Endothelial cell of umbilical vein (primary cell): ENCODE results near the gene DRAP1. TPM values are rescaled to one million over a fixed set of nuclear protein-coding genes. Genes with fewer than 3 reads are reported as not detected.

Source experiments
- BruUV-seq: library from RNA; stranded (reverse); fragments of 400-500 nt; replicated peaks from 2 replicates; lab custom pipeline; 2021; lab: Mats Ljungman, UMichigan
- CTCF ChIA-PET: fragments of 300-600, 350-600 bp; sonication (Branson Sonifier 250); formaldehyde crosslinking; loops from one replicate; lab custom pipeline; 2021; ENCODE audit warnings: antibody characterized with exemption, inconsistent platforms; lab: Charles Lee
- POLR2A ChIA-PET: fragments of 300-600, 350-600 bp; sonication (Branson Sonifier 250); formaldehyde crosslinking; loops from one replicate; lab custom pipeline; 2021; ENCODE audit warnings: antibody characterized with exemption, inconsistent platforms; lab: Charles Lee
- DNase-seq: peaks from one replicate; pipeline ENCODE4 v3.0.0-alpha.2; 2011; ENCODE audit warnings: low read depth, low spot score
- FAIRE-seq: peaks from 2 replicates; lab custom pipeline; 2011; peaks lifted over from hg19 to GRCh38; lab: Jason Lieb, UNC
- H2AFZ ChIP-seq: 2 replicates; pipeline ENCODE4 v1.6.0; 2012; ENCODE audit warnings: low read depth, low read length, control low read depth, inconsistent platforms
- H3K27ac ChIP-seq: 2 replicates; pipeline ENCODE4 v1.5.1; 2011; ENCODE audit warnings: low read depth, mild to moderate bottlenecking, control low read depth, low read length, moderate library complexity; ENCODE audit not compliant: insufficient read depth
- H3K27me3 ChIP-seq, 2 experiments: 2 replicates each; pipeline versions ENCODE4 v1.6.0 to v1.6.1; 2011; ENCODE audit warnings: low read length in 2 of 2, mixed read lengths in 1 of 2; ENCODE audit not compliant: control insufficient read depth in 2 of 2, insufficient read depth in 2 of 2
- H3K36me3 ChIP-seq, 2 experiments: 2 replicates in 1 of 2; 3 replicates in 1 of 2; pipeline ENCODE4 v1.5.1; 2011; ENCODE audit warnings: low read length in 2 of 2, mild to moderate bottlenecking in 1 of 2, moderate library complexity in 1 of 2; ENCODE audit not compliant: control insufficient read depth in 2 of 2, insufficient read depth in 2 of 2; ENCODE audit errors: extremely low read depth in 1 of 2
- H3K4me1 ChIP-seq: 3 replicates; pipeline ENCODE4 v1.5.1; 2011; ENCODE audit warnings: mild to moderate bottlenecking, low read length; ENCODE audit not compliant: control insufficient read depth, insufficient read depth; ENCODE audit errors: extremely low read depth
- H3K4me2 ChIP-seq: 2 replicates; pipeline ENCODE4 v1.6.1; 2011; ENCODE audit warnings: low read length, control low read depth, mixed read lengths; ENCODE audit not compliant: insufficient read depth
- H3K4me3 ChIP-seq, 3 experiments: fragments of 200-600 bp in 1 of 3; sonication (generic), shearing (Covaris generic) in 1 of 3; replicated peaks in 1 of 3; 2 replicates each; pipeline ENCODE4 v1.5.1; 2011 to 2016; ENCODE audit warnings: control low read depth in 3 of 3, low read length in 3 of 3, mild to moderate bottlenecking in 2 of 3, inconsistent platforms in 1 of 3, low read depth in 1 of 3, moderate library complexity in 1 of 3; ENCODE audit not compliant: insufficient read depth in 1 of 3
- H3K79me2 ChIP-seq: 2 replicates; pipeline ENCODE4 v1.6.0; 2012; ENCODE audit warnings: low read length, inconsistent platforms; ENCODE audit not compliant: control insufficient read depth, insufficient read depth
- H3K9ac ChIP-seq: replicated peaks from 2 replicates; pipeline ENCODE3; 2011; ENCODE audit warnings: low read length, control low read depth; ENCODE audit not compliant: insufficient read depth; ENCODE audit errors: extremely low read depth
- H3K9me1 ChIP-seq: replicated peaks from 3 replicates; pipeline ENCODE4 v1.6.0; 2011; ENCODE audit warnings: mild to moderate bottlenecking, low read length; ENCODE audit not compliant: control insufficient read depth, insufficient read depth; ENCODE audit errors: extremely low read depth
- H3K9me3 ChIP-seq: replicated peaks from 2 replicates; pipeline ENCODE4 v1.5.1; 2012; ENCODE audit warnings: low read length, inconsistent platforms; ENCODE audit not compliant: control insufficient read depth, insufficient read depth
- H4K20me1 ChIP-seq: replicated peaks from 2 replicates; pipeline ENCODE3; 2011; ENCODE audit warnings: mild to moderate bottlenecking, low read length; ENCODE audit not compliant: control insufficient read depth, insufficient read depth; ENCODE audit errors: extremely low read depth
- EZH2 ChIP-seq: IDR thresholded peaks from 2 replicates; pipeline ENCODE4 v1.6.1; 2012; ENCODE audit warnings: borderline replicate concordance, low read depth, mild to moderate bottlenecking, moderate library complexity, low read length, inconsistent platforms; ENCODE audit not compliant: severe bottlenecking
- FOS ChIP-seq: IDR thresholded peaks from 2 replicates; pipeline ENCODE4 v1.6.1; 2011; ENCODE audit warnings: mild to moderate bottlenecking, low read length, moderate library complexity, borderline replicate concordance; ENCODE audit not compliant: insufficient read depth
- GATA2 ChIP-seq: IDR thresholded peaks from 2 replicates; pipeline ENCODE4 v1.7.0; 2011; ENCODE audit warnings: low read depth, mild to moderate bottlenecking, moderate library complexity, mixed read lengths, low read length; ENCODE audit not compliant: insufficient read length, insufficient read depth
- MYC ChIP-seq: IDR thresholded peaks from one replicate; pipeline ENCODE4 v1.6.1; 2011; ENCODE audit warnings: mild to moderate bottlenecking, low read depth, low read length
- POLR2A ChIP-seq: IDR thresholded peaks from 2 replicates; pipeline ENCODE4 v1.6.1; 2012; ENCODE audit warnings: low read depth, mild to moderate bottlenecking, control low read depth, low read length
- POLR2AphosphoS5 ChIP-seq: IDR thresholded peaks from 2 replicates; pipeline ENCODE4 v1.6.1; 2012; ENCODE audit warnings: low read depth, mild to moderate bottlenecking, control low read depth, low read length, moderate library complexity; ENCODE audit not compliant: insufficient read depth
- dilution Hi-C: fragments of 300-500 bp; cut with MboI; formaldehyde crosslinking; loops from one replicate; pipeline ENCODE4 v1.15.0; 2019; ENCODE audit warnings: low sequenced_read_pairs; ENCODE audit not compliant: extremely low pct_ligation_motif_present
- intact Hi-C: fragments of 100-400 bp; cut with micrococcal nuclease; formaldehyde crosslinking; loops from one replicate; pipeline ENCODE4 v1.10.0; 2022
- polyA plus RNA-seq, 4 experiments: library from polyadenylated mRNA; depleted of rRNA in 3 of 4; stranded (reverse) in 3 of 4; unstranded in 1 of 4; fragments of >200 nt; gene quantifications; 2 replicates each; pipeline versions ENCODE4 v1.2.1 to v1.2.3, GENCODE V29; 2011 to 2012; ENCODE audit warnings: missing spikeins in 1 of 4
- total RNA-seq: library from RNA; stranded (reverse); gene quantifications from 2 replicates; pipeline ENCODE4 v1.2.3, GENCODE V29; 2021
- TF ChIP-seq, protein P1 (sequence below): IDR thresholded peaks from 2 replicates; pipeline ENCODE4 v1.6.1; 2011; ENCODE audit not compliant: insufficient read depth, insufficient read length
- TF ChIP-seq, protein P2 (sequence below), 2 donors: IDR thresholded peaks; 1 replicate in 1 of 2; 2 replicates in 1 of 2; pipeline ENCODE4 v1.5.1; 2011; ENCODE audit warnings: low read length in 2 of 2, mild to moderate bottlenecking in 2 of 2, moderate library complexity in 2 of 2, control low read depth in 1 of 2, inconsistent platforms in 1 of 2, low read depth in 1 of 2; ENCODE audit not compliant: insufficient read depth in 1 of 2; ENCODE audit errors: extremely low read depth in 1 of 2

The DRAP1 gene
- total and polyA plus RNA-seq, 2 donors (not counting 3 experiments of a cell fraction or from before 2014, with no cell fraction given) = 74.9 to 114 TPM

GRCh38 chr11:65884716-65885092, 34.5 kb upstream of the DRAP1 start:
- CTCF ChIA-PET = interaction anchor here (0.5 to 3.4 kb wide), 51 partner anchors 8 to 344 kb away, joined by 3 to 115 read pairs (median 5); partner anchors contain the start of genes AP5B1, BANF1, CFL1 and EFEMP2

More at GRCh38 chr11:65884716-65885092, 34.5 kb upstream of the DRAP1 start:
- intact Hi-C loops (loop anchor here (1.0 to 5.0 kb wide), 2 partner anchors 48 to 105 kb away; no protein-coding TSS in a partner anchor), dilution Hi-C loops (no loop called here)
- TF ChIP-seq, protein P1, sequence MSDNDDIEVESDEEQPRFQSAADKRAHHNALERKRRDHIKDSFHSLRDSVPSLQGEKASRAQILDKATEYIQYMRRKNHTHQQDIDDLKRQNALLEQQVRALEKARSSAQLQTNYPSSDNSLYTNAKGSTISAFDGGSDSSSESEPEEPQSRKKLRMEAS = no peak
- TF ChIP-seq POLR2AphosphoS5 = peak; percentile 49
- no peak for TF ChIP-seq GATA2
- no peak for TF ChIP-seq EZH2
- TF ChIP-seq POLR2A = no peak
- no peak for TF ChIP-seq FOS
- TF ChIP-seq, protein P2, sequence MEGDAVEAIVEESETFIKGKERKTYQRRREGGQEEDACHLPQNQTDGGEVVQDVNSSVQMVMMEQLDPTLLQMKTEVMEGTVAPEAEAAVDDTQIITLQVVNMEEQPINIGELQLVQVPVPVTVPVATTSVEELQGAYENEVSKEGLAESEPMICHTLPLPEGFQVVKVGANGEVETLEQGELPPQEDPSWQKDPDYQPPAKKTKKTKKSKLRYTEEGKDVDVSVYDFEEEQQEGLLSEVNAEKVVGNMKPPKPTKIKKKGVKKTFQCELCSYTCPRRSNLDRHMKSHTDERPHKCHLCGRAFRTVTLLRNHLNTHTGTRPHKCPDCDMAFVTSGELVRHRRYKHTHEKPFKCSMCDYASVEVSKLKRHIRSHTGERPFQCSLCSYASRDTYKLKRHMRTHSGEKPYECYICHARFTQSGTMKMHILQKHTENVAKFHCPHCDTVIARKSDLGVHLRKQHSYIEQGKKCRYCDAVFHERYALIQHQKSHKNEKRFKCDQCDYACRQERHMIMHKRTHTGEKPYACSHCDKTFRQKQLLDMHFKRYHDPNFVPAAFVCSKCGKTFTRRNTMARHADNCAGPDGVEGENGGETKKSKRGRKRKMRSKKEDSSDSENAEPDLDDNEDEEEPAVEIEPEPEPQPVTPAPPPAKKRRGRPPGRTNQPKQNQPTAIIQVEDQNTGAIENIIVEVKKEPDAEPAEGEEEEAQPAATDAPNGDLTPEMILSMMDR (IDR thresholded peaks at IDR 0.05; ENCODE audit: extremely low read depth in 1 of 2, insufficient read depth in 1 of 2, low read depth in 1 of 2, low read length in 2 of 2) = peak; percentile 99 to 100
- no peak for TF ChIP-seq MYC
- Histone ChIP-seq H3K27ac (no peak overlapping the region), H4K20me1 (no peaks in the 10 kb centered on the region), H3K9ac (no peak overlapping the region), H3K4me3 (no peak overlapping the region), H3K4me1 (peaks cover 23% of the 10 kb centered on the region), H3K4me2 (no peak overlapping the region), H3K36me3 (peaks cover 4 to 30% of the 10 kb centered on the region in 2 experiments), H3K9me1 (no peaks in the 10 kb centered on the region), H3K27me3 (no peaks in the 10 kb centered on the region), H2AFZ (no peak overlapping the region), H3K9me3 (no peaks in the 10 kb centered on the region), H3K79me2 (peaks cover 11% of the 10 kb centered on the region)
- FAIRE-seq (peak; percentile 82), DNase-seq (peak; percentile 78)
- POLR2A ChIA-PET = interaction anchor here (1.1 to 1.9 kb wide), 3 partner anchors 14 to 26 kb away, joined by 3 to 17 read pairs (median 4); partner anchors contain the start of genes CFL1, FOSL1 and MUS81
- no TSS peak for BruUV-seq
